ENCODE measurements around the gene TREX2. TPM values are rescaled to one million over a fixed set of nuclear protein-coding genes. Genes with fewer than 3 reads are reported as not detected.
A peak's percentile ranks its signal among the peaks of the same experiment; 100 is the strongest.

Gene TREX2
- total and polyA plus RNA-seq, 8 donors, result 0.55 to 1.4 (median 0.92) TPM

GRCh38 chrX:153471663-153472280 is 25.9 kb upstream of the TREX2 start:
- peaks cover 0 to 6% of the 10 kb centered on the region in 2 donors for H3K27me3 ChIP-seq
- intact Hi-C loops (cut with DNase I), result no loop called here
- no peaks in the 10 kb centered on the region for H3K9me3 ChIP-seq
- H3K36me3 ChIP-seq, result no peaks in the 10 kb centered on the region
- peaks cover 7 to 24% of the 10 kb centered on the region in 2 donors for H3K4me1 ChIP-seq
- DNase-seq (no peak), ATAC-seq (no peak)
- H3K4me3 ChIP-seq, result no peak overlapping the region
- TF ChIP-seq CTCF (IDR thresholded peaks at IDR 0.05), result no peak
- peak overlapping the region in 1 of 2 donors; percentile 48 for H3K27ac ChIP-seq

DNA sequence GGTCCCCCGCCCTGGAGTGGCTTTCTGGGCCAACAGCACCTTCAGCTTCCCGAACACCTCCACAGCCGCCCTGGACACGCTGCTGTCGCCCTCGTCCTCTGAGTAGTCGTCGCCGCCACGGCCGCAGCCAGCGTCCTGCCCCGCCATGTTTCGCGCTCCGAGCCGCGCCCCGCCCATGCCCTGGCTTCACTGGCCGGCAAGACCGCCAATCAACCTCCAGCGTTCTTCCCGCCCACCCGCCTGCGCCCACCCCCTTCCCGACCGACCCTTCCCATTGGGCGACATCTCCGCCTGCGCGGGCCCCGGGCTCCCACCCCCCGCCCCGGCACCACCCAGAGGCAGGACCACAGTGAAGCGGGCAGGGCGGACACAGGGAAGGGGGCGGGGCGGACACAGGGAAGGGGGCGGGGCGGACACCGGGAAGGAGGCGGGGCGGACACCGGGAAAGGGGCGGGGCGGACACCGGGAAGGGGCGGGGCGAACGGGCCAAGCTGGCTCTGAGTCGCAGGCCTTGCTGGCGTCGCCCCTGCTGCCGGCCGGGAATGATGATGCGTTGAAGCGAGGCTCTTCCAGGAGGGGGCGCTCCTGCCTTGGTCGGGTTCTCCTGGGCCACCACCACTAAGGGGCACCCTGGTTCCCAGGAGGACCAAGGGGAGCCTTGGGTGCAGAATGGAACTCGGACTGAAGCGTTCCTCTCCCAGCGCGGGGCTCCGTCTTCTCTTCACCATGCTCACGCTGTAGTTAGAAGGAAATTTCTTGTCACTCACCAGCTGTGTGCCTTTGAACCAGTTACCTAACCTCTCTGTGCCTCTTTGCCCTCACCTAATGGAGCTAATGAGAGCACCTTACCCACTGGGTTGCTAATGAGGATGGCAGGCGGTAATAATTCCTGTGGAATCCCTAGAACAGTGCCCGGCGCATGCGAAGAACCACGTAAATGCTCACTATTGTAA is 24.8 kb upstream of the TREX2 start, which contains the start of gene HAUS7:
TSS of gene HAUS7 (minus strand) at position 166 of the 953 bp plus-strand sequence. CDS start at position 147, 19 bp downstream.
- Histone ChIP-seq H3K27me3 (peaks cover 0 to 6% of the 10 kb centered on the region in 2 donors), H3K4me1 (peaks cover 7 to 24% of the 10 kb centered on the region in 2 donors), H3K9me3 (no peaks in the 10 kb centered on the region), H3K4me3 (peak within 1 kb of the TSS; percentile 45 to 70), H3K27ac (peak within 1 kb of the TSS; percentile 48 to 73), H3K36me3 (peaks cover 0 to 7% of the 10 kb centered on the region in 2 donors)
- intact Hi-C loops (cut with DNase I), result no loop called here
- TF ChIP-seq CTCF (IDR thresholded peaks at IDR 0.05), result peak; percentile 28 to 67
- DNase-seq (peak; percentile 73 to 94 (median 92)), ATAC-seq (peak; percentile 90)

DNA sequence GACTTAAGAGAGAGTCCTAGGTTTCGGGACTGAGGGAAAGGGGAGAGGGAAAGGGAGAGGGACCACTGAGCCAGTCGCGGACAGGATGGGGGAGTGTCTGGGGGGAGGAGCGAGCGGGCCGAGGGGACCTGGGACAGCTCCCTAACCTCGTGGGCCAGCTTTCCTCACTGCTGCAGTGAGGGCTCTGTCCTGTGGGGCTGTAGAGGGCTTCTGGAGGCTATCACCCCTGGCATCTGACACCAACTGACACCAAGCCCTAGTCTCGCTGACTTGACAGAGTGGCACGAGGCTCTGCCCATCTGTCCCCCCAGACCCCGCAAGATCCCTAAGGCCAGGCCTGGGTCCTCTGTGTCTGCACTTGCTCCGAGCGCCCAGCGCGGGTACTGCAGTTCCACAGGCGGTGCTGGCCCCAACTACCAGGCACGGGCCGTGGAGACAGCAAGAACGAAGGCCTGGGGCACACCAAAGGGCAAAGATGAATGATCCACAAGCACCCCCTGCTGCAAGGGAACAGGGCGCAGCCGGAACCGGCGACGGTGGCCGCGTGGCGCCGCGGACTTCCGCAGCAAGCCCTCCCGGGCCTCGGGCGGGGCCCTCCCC is 24.1 kb upstream of the TREX2 start:
- peak overlapping the region; percentile 45 to 70 for H3K4me3 ChIP-seq
- H3K9me3 ChIP-seq, result no peaks in the 10 kb centered on the region
- intact Hi-C loops (cut with DNase I), result no loop called here
- TF ChIP-seq CTCF (IDR thresholded peaks at IDR 0.05), result no peak
- ATAC-seq (peak; percentile 22), DNase-seq (no peak)
- H3K27ac ChIP-seq, result peak overlapping the region in 1 of 2 donors; percentile 73
- peaks cover 0 to 3% of the 10 kb centered on the region in 2 donors for H3K27me3 ChIP-seq
- peaks cover 4 to 21% of the 10 kb centered on the region in 2 donors for H3K4me1 ChIP-seq
- H3K36me3 ChIP-seq, result peaks cover 0 to 7% of the 10 kb centered on the region in 2 donors

DNA sequence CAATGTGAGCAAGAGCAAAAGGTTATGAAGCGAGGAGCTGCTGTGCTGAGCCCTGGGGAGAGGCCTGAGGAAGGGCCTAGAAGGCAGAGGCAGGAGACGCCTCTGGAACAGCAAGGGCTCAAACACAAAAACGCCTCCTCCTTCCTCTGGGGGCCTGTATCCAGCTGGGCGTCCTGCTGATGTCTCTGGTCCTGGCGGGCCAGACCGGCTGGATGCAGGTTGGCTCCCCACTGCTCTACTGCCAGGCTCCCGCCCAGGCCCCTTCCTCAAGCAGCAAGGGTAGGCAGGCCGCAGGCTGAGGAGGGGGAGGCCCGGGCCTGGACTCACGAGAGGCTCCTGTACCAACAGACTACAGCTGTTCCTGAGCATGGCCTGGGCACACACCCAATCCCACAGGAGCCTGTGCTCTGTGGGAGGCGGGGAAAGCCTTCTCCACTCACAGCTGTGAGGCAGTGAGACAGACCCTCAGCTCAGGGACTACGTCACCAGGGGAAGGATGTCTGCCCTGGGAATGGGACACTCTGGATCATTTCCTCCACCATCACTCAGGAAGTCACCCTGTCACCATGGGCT is 22.2 kb upstream of the TREX2 start:
- DNase-seq, result no peak
- H3K36me3 ChIP-seq, result peaks cover 0 to 12% of the 10 kb centered on the region in 2 donors
- TF ChIP-seq CTCF (IDR thresholded peaks at IDR 0.05), result no peak
- H3K9me3 ChIP-seq, result no peaks in the 10 kb centered on the region
- intact Hi-C loops (cut with DNase I), result no loop called here
- H3K4me3 ChIP-seq, result no peak overlapping the region
- peaks cover 4 to 17% of the 10 kb centered on the region in 2 donors for H3K4me1 ChIP-seq
- no peak for ATAC-seq
- no peak overlapping the region for H3K27ac ChIP-seq
- H3K27me3 ChIP-seq, result no peaks in the 10 kb centered on the region

Measured in left lung (tissue), 10 donors.